Lower leg skin (tissue), 3 donors: ENCODE measurements around the gene TNRC6A.

Experiments
- POLR2A ChIP-seq, 2 donors: fragments of 450-650 bp; IDR thresholded peaks; one replicate each; pipeline ENCODE4 v1.6.1; 2016 to 2017; ENCODE audit warnings: antibody characterized with exemption in 2 of 2, mild to moderate bottlenecking in 1 of 2, moderate library complexity in 1 of 2
- TF ChIP-seq, protein P1 (sequence below), 3 donors: fragments of 450-650 bp; IDR thresholded peaks; one replicate each; pipeline ENCODE4 v1.5.1; 2016; ENCODE audit warnings: antibody characterized with exemption in 3 of 3, mild to moderate bottlenecking in 3 of 3, moderate library complexity in 2 of 3

GRCh38 chr16:24847358-24847664 is 117.9 kb downstream of the TNRC6A start:
- TF ChIP-seq, protein P1, sequence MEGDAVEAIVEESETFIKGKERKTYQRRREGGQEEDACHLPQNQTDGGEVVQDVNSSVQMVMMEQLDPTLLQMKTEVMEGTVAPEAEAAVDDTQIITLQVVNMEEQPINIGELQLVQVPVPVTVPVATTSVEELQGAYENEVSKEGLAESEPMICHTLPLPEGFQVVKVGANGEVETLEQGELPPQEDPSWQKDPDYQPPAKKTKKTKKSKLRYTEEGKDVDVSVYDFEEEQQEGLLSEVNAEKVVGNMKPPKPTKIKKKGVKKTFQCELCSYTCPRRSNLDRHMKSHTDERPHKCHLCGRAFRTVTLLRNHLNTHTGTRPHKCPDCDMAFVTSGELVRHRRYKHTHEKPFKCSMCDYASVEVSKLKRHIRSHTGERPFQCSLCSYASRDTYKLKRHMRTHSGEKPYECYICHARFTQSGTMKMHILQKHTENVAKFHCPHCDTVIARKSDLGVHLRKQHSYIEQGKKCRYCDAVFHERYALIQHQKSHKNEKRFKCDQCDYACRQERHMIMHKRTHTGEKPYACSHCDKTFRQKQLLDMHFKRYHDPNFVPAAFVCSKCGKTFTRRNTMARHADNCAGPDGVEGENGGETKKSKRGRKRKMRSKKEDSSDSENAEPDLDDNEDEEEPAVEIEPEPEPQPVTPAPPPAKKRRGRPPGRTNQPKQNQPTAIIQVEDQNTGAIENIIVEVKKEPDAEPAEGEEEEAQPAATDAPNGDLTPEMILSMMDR (IDR thresholded peaks at IDR 0.05): no peak
- TF ChIP-seq POLR2A (IDR thresholded peaks at IDR 0.05): no peak
